Peyer's patch (tissue), 4 donors: Measurements from ENCODE around the gene CLIP4.

Experiments
- POLR2A ChIP-seq, 2 donors: fragments of 450-650 bp; IDR thresholded peaks; one replicate each; pipeline ENCODE4 v1.5.1; 2017; ENCODE audit warnings: antibody characterized with exemption in 2 of 2, mild to moderate bottlenecking in 2 of 2, moderate library complexity in 2 of 2
- TF ChIP-seq, protein P1 (sequence below), 6 experiments: fragments of 450-650 bp in 4 of 6; fragments of 200-600 bp in 2 of 6; sonication (generic) in 1 of 6; IDR thresholded peaks; one replicate each; pipeline ENCODE4 v1.5.1; 2017 to 2019; ENCODE audit warnings: antibody characterized with exemption in 6 of 6, mild to moderate bottlenecking in 3 of 6, moderate library complexity in 1 of 6

GRCh38 chr2:29201979-29202378, 86.8 kb downstream of the CLIP4 start:
- TF ChIP-seq, protein P1, sequence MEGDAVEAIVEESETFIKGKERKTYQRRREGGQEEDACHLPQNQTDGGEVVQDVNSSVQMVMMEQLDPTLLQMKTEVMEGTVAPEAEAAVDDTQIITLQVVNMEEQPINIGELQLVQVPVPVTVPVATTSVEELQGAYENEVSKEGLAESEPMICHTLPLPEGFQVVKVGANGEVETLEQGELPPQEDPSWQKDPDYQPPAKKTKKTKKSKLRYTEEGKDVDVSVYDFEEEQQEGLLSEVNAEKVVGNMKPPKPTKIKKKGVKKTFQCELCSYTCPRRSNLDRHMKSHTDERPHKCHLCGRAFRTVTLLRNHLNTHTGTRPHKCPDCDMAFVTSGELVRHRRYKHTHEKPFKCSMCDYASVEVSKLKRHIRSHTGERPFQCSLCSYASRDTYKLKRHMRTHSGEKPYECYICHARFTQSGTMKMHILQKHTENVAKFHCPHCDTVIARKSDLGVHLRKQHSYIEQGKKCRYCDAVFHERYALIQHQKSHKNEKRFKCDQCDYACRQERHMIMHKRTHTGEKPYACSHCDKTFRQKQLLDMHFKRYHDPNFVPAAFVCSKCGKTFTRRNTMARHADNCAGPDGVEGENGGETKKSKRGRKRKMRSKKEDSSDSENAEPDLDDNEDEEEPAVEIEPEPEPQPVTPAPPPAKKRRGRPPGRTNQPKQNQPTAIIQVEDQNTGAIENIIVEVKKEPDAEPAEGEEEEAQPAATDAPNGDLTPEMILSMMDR (IDR thresholded peaks at IDR 0.05) = no peak
- no peak for TF ChIP-seq POLR2A (IDR thresholded peaks at IDR 0.05)
